IMR-90 (cell line): ENCODE results near the gene PBXIP1. TPM values are rescaled to one million over a fixed set of nuclear protein-coding genes. Genes with fewer than 3 reads are reported as not detected.

Experiments
- ATAC-seq: fragments of 200-7000 bp; cut with Tn5 transposase; 2 replicates; pipeline ENCODE4 v1.9.1; 2020; ENCODE audit warnings: low read depth, mild to moderate bottlenecking, moderate library complexity
- BruUV-seq: library from RNA; stranded (reverse); fragments of 400-500 nt; replicated peaks from 2 replicates; lab custom pipeline; 2021; lab: Mats Ljungman, UMichigan
- CTCF ChIA-PET: fragments of 300-600 bp; formaldehyde crosslinking; extraction: SDS; loops from one replicate; lab custom pipeline; 2021; ENCODE audit warnings: antibody characterized with exemption; lab: Yijun Ruan, JAX
- POLR2A ChIA-PET: fragments of 300-600 bp; sonication (Branson Sonifier 250); formaldehyde crosslinking; loops from one replicate; lab custom pipeline; 2022; ENCODE audit warnings: antibody characterized with exemption; ENCODE audit not compliant: unreplicated experiment; lab: Charles Lee
- DNase-seq: peaks from one replicate; pipeline ENCODE4 v3.0.0; 2013
- H2AFZ ChIP-seq: replicated peaks from 2 replicates; pipeline ENCODE3; 2013; ENCODE audit warnings: low read length, mild to moderate bottlenecking; ENCODE audit not compliant: poor library complexity
- H2AK5ac ChIP-seq: 2 replicates; pipeline ENCODE4 v1.6.1; 2013; ENCODE audit warnings: low read depth, low read length, inconsistent platforms
- H2AK9ac ChIP-seq: replicated peaks from 2 replicates; pipeline ENCODE3; 2013; ENCODE audit warnings: mild to moderate bottlenecking, low read depth, low read length, moderate library complexity; ENCODE audit not compliant: poor library complexity
- H2BK120ac ChIP-seq: 2 replicates; pipeline ENCODE4 v1.6.1; 2013; ENCODE audit warnings: low read depth, low read length, inconsistent platforms
- H2BK15ac ChIP-seq: 3 replicates; pipeline ENCODE4 v1.6.1; 2013; ENCODE audit warnings: low read depth, low read length, inconsistent platforms
- H2BK20ac ChIP-seq: 2 replicates; pipeline ENCODE4 v1.6.1; 2013; ENCODE audit warnings: low read depth, mild to moderate bottlenecking, inconsistent platforms, low read length, moderate library complexity
- H2BK5ac ChIP-seq: 2 replicates; pipeline ENCODE4 v1.6.1; 2013; ENCODE audit warnings: mild to moderate bottlenecking, low read depth, low read length, inconsistent platforms; ENCODE audit not compliant: poor library complexity, severe bottlenecking
- H3K14ac ChIP-seq: replicated peaks from 2 replicates; pipeline ENCODE4 v1.6.1; 2013; ENCODE audit warnings: low read depth, low read length, inconsistent platforms
- H3K18ac ChIP-seq: 2 replicates; pipeline ENCODE4 v1.6.1; 2013; ENCODE audit warnings: low read depth, low read length, control low read depth
- H3K23ac ChIP-seq: 2 replicates; pipeline ENCODE4 v1.6.1; 2013; ENCODE audit warnings: low read depth, low read length, inconsistent platforms
- H3K27ac ChIP-seq: 2 replicates; pipeline ENCODE4 v1.5.1; 2013; ENCODE audit warnings: mild to moderate bottlenecking, control low read depth, low read length; ENCODE audit not compliant: insufficient read depth
- H3K27me3 ChIP-seq: 2 replicates; pipeline ENCODE4 v1.6.1; 2013; ENCODE audit warnings: low read length; ENCODE audit not compliant: control insufficient read depth, insufficient read depth
- H3K36me3 ChIP-seq: 2 replicates; pipeline ENCODE4 v1.6.1; 2013; ENCODE audit warnings: low read length, mixed read lengths; ENCODE audit not compliant: control insufficient read depth, insufficient read depth
- H3K4ac ChIP-seq: 2 replicates; pipeline ENCODE4 v1.6.1; 2013; ENCODE audit warnings: low read depth, low read length, inconsistent platforms
- H3K4me1 ChIP-seq: 2 replicates; pipeline ENCODE4 v1.6.1; 2013; ENCODE audit warnings: low read length, mixed read lengths; ENCODE audit not compliant: control insufficient read depth, insufficient read depth
- H3K4me2 ChIP-seq: 2 replicates; pipeline ENCODE4 v1.6.1; 2013; ENCODE audit warnings: low read depth, mild to moderate bottlenecking, control low read depth, low read length, moderate library complexity
- H3K4me3 ChIP-seq: 2 replicates; pipeline ENCODE4 v1.5.1; 2013; ENCODE audit warnings: low read depth, mild to moderate bottlenecking, control low read depth, low read length, moderate library complexity; ENCODE audit not compliant: insufficient read depth
- H3K56ac ChIP-seq: 2 replicates; pipeline ENCODE4 v1.6.1; 2013; ENCODE audit warnings: low read length, inconsistent platforms; ENCODE audit not compliant: insufficient read depth; ENCODE audit errors: extremely low read depth
- H3K79me1 ChIP-seq, 2 experiments: 2 replicates each; pipeline ENCODE4 v1.6.1; 2013; ENCODE audit warnings: low read length in 2 of 2, inconsistent platforms in 1 of 2, low read depth in 1 of 2
- H3K9ac ChIP-seq: 2 replicates; pipeline ENCODE4 v1.6.1; 2013; ENCODE audit warnings: low read depth, low read length, control low read depth
- H3K9me1 ChIP-seq: 2 replicates; pipeline ENCODE4 v1.6.1; 2013; ENCODE audit warnings: low read length, inconsistent platforms; ENCODE audit not compliant: insufficient read depth
- H3K9me3 ChIP-seq: 2 replicates; pipeline ENCODE4 v1.6.1; 2013; ENCODE audit warnings: low read length; ENCODE audit not compliant: control insufficient read depth, insufficient read depth
- H4K20me1 ChIP-seq: 2 replicates; pipeline ENCODE4 v1.6.1; 2013; ENCODE audit warnings: low read length, inconsistent platforms; ENCODE audit not compliant: insufficient read depth
- H4K5ac ChIP-seq: 2 replicates; pipeline ENCODE4 v1.6.1; 2013; ENCODE audit warnings: mild to moderate bottlenecking, low read depth, low read length, control low read depth
- H4K8ac ChIP-seq, 2 experiments: 2 replicates each; pipeline ENCODE4 v1.6.1; 2013; ENCODE audit warnings: low read depth in 2 of 2, low read length in 2 of 2, control low read depth in 1 of 2, inconsistent platforms in 1 of 2
- H4K91ac ChIP-seq: 2 replicates; pipeline ENCODE4 v1.6.1; 2013; ENCODE audit warnings: low read depth, low read length, inconsistent platforms; ENCODE audit not compliant: insufficient read depth
- MXI1 ChIP-seq: IDR thresholded peaks from 2 replicates; pipeline ENCODE4 v1.6.1; 2012; ENCODE audit warnings: low read depth, mild to moderate bottlenecking, low read length, moderate library complexity, borderline replicate concordance
- RCOR1 ChIP-seq: IDR thresholded peaks from 2 replicates; pipeline ENCODE4 v1.6.1; 2012; ENCODE audit warnings: mild to moderate bottlenecking, low read length, improper control_type of control experiment; ENCODE audit not compliant: insufficient replicate concordance
- RFX5 ChIP-seq: IDR thresholded peaks from 2 replicates; pipeline ENCODE4 v1.8.0; 2012; ENCODE audit warnings: low read depth, mild to moderate bottlenecking, low read length, moderate library complexity
- SMC3 ChIP-seq: fragments of 150-350 bp; IDR thresholded peaks from 2 replicates; pipeline ENCODE4 v1.6.1; 2016; ENCODE audit warnings: low read depth, mild to moderate bottlenecking, antibody characterized with exemption, low read length, moderate library complexity
- WGBS, 2 experiments: methylation state at CpG; one replicate each; pipeline versions ENCODE4 v1.1.5 to v1.1.7; 2013; ENCODE audit warnings: missing lambda C conversion rate in 2 of 2; ENCODE audit not compliant: insufficient read length in 1 of 2; ENCODE audit errors: extremely low coverage in 2 of 2; 5-methylcytosine and 5-hydroxymethylcytosine counted together
- dilution Hi-C: fragments of 300-500 bp; cut with HindIII; formaldehyde crosslinking; loops from one replicate; pipeline ENCODE4 v1.14.3; 2018; ENCODE audit warnings: low sequenced_read_pairs; ENCODE audit not compliant: unreplicated experiment
- in situ Hi-C: fragments of 300-500 bp; cut with MboI; formaldehyde crosslinking; loops from 3 replicates; pipeline ENCODE4 v1.14.3; 2019; ENCODE audit warnings: low sequenced_read_pairs, inconsistent platforms, mixed read lengths
- intact Hi-C: fragments of 100-400 bp; cut with micrococcal nuclease; formaldehyde crosslinking; loops from 2 replicates; pipeline ENCODE4 v1.10.0; 2022
- polyA plus RNA-seq, 3 experiments: library from polyadenylated mRNA; depleted of rRNA; stranded (reverse); fragments of >200 nt; gene quantifications; 2 replicates each; pipeline ENCODE4 v1.2.3, GENCODE V29; 2012; ENCODE audit warnings: low replicate concordance in 1 of 3
- total RNA-seq: library from RNA; depleted of rRNA; stranded (reverse); fragments of >200 nt; gene quantifications from 2 replicates; pipeline ENCODE4 v1.2.3, GENCODE V29; 2012

The PBXIP1 gene
- total and polyA plus RNA-seq, 2 of the 4 experiments (the other 2 are of a cell fraction) = 28.3 to 44.2 TPM

DNA sequence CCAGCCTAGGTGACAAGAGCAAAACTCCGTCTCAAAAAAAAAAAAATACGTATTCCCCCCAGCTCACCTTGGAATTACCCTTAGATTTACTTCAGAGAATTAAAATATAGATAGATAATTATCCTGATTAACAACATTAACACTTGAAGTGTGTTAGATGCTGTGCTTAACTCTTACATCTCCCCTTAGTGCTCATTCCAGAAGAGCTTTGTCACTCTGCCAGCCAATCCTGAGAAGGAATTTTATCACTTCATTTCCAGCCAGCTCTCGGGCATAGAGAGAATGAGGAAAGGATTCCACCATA, 16.3 kb upstream of the PBXIP1 start:
- peak overlapping the region; percentile 97 for H3K4ac ChIP-seq
- H2AFZ ChIP-seq = peak overlapping the region; percentile 33
- no peaks in the 10 kb centered on the region for H3K27me3 ChIP-seq
- H3K56ac ChIP-seq = peak overlapping the region; percentile 92
- peak overlapping the region; percentile 92 to 95 for H4K8ac ChIP-seq
- H2BK120ac ChIP-seq = peak overlapping the region; percentile 95
- peak overlapping the region; percentile 98 for H4K5ac ChIP-seq
- peaks cover 26% of the 10 kb centered on the region for H4K20me1 ChIP-seq
- H4K91ac ChIP-seq = peak overlapping the region; percentile 100
- H2AK5ac ChIP-seq = peak overlapping the region; percentile 89
- intact Hi-C loops = loop anchor here (1.0 to 10.0 kb wide), 2 partner anchors 29 to 203 kb away; partner anchors contain the start of genes KRTCAP2 and TRIM46
- TF ChIP-seq RFX5 (no peak), MXI1 (no peak), RCOR1 (no peak), SMC3 (no peak)
- H2BK15ac ChIP-seq = peak overlapping the region; percentile 97; the same call in 2 of the 3 replicates
- H3K9ac ChIP-seq = peak overlapping the region; percentile 75
- peak overlapping the region; percentile 97 for H2BK5ac ChIP-seq
- in situ Hi-C loops = no loop called here
- peak overlapping the region; percentile 36; the same call in 1 of the 2 replicates for H3K4me3 ChIP-seq
- H3K4me1 ChIP-seq = peaks cover 18% of the 10 kb centered on the region
- peak overlapping the region; percentile 83 for H3K4me2 ChIP-seq
- peak overlapping the region; percentile 96 for H3K27ac ChIP-seq
- H3K9me3 ChIP-seq = no peaks in the 10 kb centered on the region
- DNase-seq (no peak), ATAC-seq (no peak)
- H3K9me1 ChIP-seq = peaks cover 7% of the 10 kb centered on the region
- H2BK20ac ChIP-seq = peak overlapping the region; percentile 95
- H3K36me3 ChIP-seq = peaks cover 13% of the 10 kb centered on the region
- H3K18ac ChIP-seq = peak overlapping the region; percentile 96
- H3K79me1 ChIP-seq = peaks cover 10 to 57% of the 10 kb centered on the region in 2 experiments
- WGBS, 2 experiments = no CpG with 5 or more reads among the region's 3 CpGs
- H3K14ac ChIP-seq = peak overlapping the region; percentile 94
- CTCF ChIA-PET = interaction anchor here (0.6 kb wide), 1 partner anchor 43 kb away, joined by 3 read pairs; no protein-coding TSS in a partner anchor
- POLR2A ChIA-PET = interaction anchor here (0.7 to 1.9 kb wide), 3 partner anchors 11 to 36 kb away, joined by 4 to 10 read pairs (median 4); partner anchors contain the start of gene PYGO2
- BruUV-seq = no TSS peak
- peak overlapping the region; percentile 84 for H2AK9ac ChIP-seq
- peak overlapping the region; percentile 86 for H3K23ac ChIP-seq
- dilution Hi-C loops = no loop called here
